ENCODE data around the gene MAPK13.
"Not testable (repeated sequence)": the region's sequence is repeated elsewhere in the genome, so short reads cannot be mapped to it uniquely, and the experiment has no call there.

Gene MAPK13

GRCh38 chr6:36122495-36123269, 7.6 kb upstream of the MAPK13 start:
- Histone ChIP-seq H3K36me3 (ENCODE audit: control insufficient read depth in 1 of 2, insufficient read depth in 2 of 2, low read length in 2 of 2) (peaks cover 0 to under 1% of the 10 kb centered on the region in 2 donors), H3K27me3 (ENCODE audit: low read depth, low read length) (no peaks in the 10 kb centered on the region), H3K27ac (ENCODE audit: low read length) (no peak overlapping the region), H3K4me3 (ENCODE audit: low read depth in 1 of 2, low read length in 2 of 2) (no peak overlapping the region), H3K9me3 (ENCODE audit: control insufficient read depth in 1 of 2, low read length in 2 of 2) (no peaks in the 10 kb centered on the region), H3K4me1 (ENCODE audit: control insufficient read depth in 1 of 2, insufficient read depth in 2 of 2, low read length in 2 of 2) (peaks cover 7 to 9% of the 10 kb centered on the region in 2 donors)

- peaks cover 7 to 9% of the 10 kb centered on the region in 2 donors for H3K4me1 ChIP-seq (ENCODE audit: control insufficient read depth in 1 of 2, insufficient read depth in 2 of 2, low read length in 2 of 2)
- H3K4me3 ChIP-seq (ENCODE audit: low read depth in 1 of 2, low read length in 2 of 2): no peak overlapping the region
- no peaks in the 10 kb centered on the region for H3K9me3 ChIP-seq (ENCODE audit: control insufficient read depth in 1 of 2, low read length in 2 of 2)
- H3K36me3 ChIP-seq (ENCODE audit: control insufficient read depth in 1 of 2, insufficient read depth in 2 of 2, low read length in 2 of 2): no peaks in the 10 kb centered on the region
- H3K27ac ChIP-seq (ENCODE audit: low read length): no peak overlapping the region
- no peaks in the 10 kb centered on the region for H3K27me3 ChIP-seq (ENCODE audit: low read depth, low read length)
Observed at GRCh38 chr6:36123270-36124139, 6.8 kb upstream of the MAPK13 start.

- H3K9me3 ChIP-seq (ENCODE audit: control insufficient read depth in 1 of 2, low read length in 2 of 2); H3K27ac ChIP-seq (ENCODE audit: low read length); H3K36me3 ChIP-seq (ENCODE audit: control insufficient read depth in 1 of 2, insufficient read depth in 2 of 2, low read length in 2 of 2); H3K27me3 ChIP-seq (ENCODE audit: low read depth, low read length); H3K4me3 ChIP-seq (ENCODE audit: low read depth in 1 of 2, low read length in 2 of 2); H3K4me1 ChIP-seq (ENCODE audit: control insufficient read depth in 1 of 2, insufficient read depth in 2 of 2, low read length in 2 of 2): not testable (repeated sequence)
Observed at GRCh38 chr6:36124346-36124745, 6.0 kb upstream of the MAPK13 start.

- Histone ChIP-seq H3K27ac (ENCODE audit: low read length) (no peak overlapping the region), H3K4me3 (ENCODE audit: low read depth in 1 of 2, low read length in 2 of 2) (no peak overlapping the region), H3K36me3 (ENCODE audit: control insufficient read depth in 1 of 2, insufficient read depth in 2 of 2, low read length in 2 of 2) (no peaks in the 10 kb centered on the region), H3K27me3 (ENCODE audit: low read depth, low read length) (no peaks in the 10 kb centered on the region), H3K4me1 (ENCODE audit: control insufficient read depth in 1 of 2, insufficient read depth in 2 of 2, low read length in 2 of 2) (peaks cover 7 to 9% of the 10 kb centered on the region in 2 donors), H3K9me3 (ENCODE audit: control insufficient read depth in 1 of 2, low read length in 2 of 2) (no peaks in the 10 kb centered on the region)
Observed at GRCh38 chr6:36124881-36125280, 5.4 kb upstream of the MAPK13 start.

GRCh38 chr6:36125575-36125974, 4.7 kb upstream of the MAPK13 start:
- H3K4me1 ChIP-seq (ENCODE audit: control insufficient read depth in 1 of 2, insufficient read depth in 2 of 2, low read length in 2 of 2): peaks cover 7 to 9% of the 10 kb centered on the region in 2 donors
- H3K4me3 ChIP-seq (ENCODE audit: low read depth in 1 of 2, low read length in 2 of 2): no peak overlapping the region
- no peaks in the 10 kb centered on the region for H3K9me3 ChIP-seq (ENCODE audit: control insufficient read depth in 1 of 2, low read length in 2 of 2)

GRCh38 chr6:36126121-36126520, 4.2 kb upstream of the MAPK13 start:
- H3K27me3 ChIP-seq (ENCODE audit: low read depth, low read length): no peaks in the 10 kb centered on the region
- H3K4me3 ChIP-seq (ENCODE audit: low read depth in 1 of 2, low read length in 2 of 2): no peak overlapping the region
- no peaks in the 10 kb centered on the region for H3K9me3 ChIP-seq (ENCODE audit: control insufficient read depth in 1 of 2, low read length in 2 of 2)
- no peaks in the 10 kb centered on the region for H3K36me3 ChIP-seq (ENCODE audit: control insufficient read depth in 1 of 2, insufficient read depth in 2 of 2, low read length in 2 of 2)
- no peak overlapping the region for H3K27ac ChIP-seq (ENCODE audit: low read length)
- peaks cover 5 to 7% of the 10 kb centered on the region in 2 donors for H3K4me1 ChIP-seq (ENCODE audit: control insufficient read depth in 1 of 2, insufficient read depth in 2 of 2, low read length in 2 of 2)

More at GRCh38 chr6:36125575-36125974, 4.7 kb upstream of the MAPK13 start:
- no peaks in the 10 kb centered on the region for H3K36me3 ChIP-seq (ENCODE audit: control insufficient read depth in 1 of 2, insufficient read depth in 2 of 2, low read length in 2 of 2)
- no peaks in the 10 kb centered on the region for H3K27me3 ChIP-seq (ENCODE audit: low read depth, low read length)
- H3K27ac ChIP-seq (ENCODE audit: low read length): no peak overlapping the region

GRCh38 chr6:36126553-36127458, 3.5 kb upstream of the MAPK13 start:
- H3K27me3 ChIP-seq (ENCODE audit: low read depth, low read length): no peaks in the 10 kb centered on the region
- no peaks in the 10 kb centered on the region for H3K9me3 ChIP-seq (ENCODE audit: control insufficient read depth in 1 of 2, low read length in 2 of 2)
- H3K36me3 ChIP-seq (ENCODE audit: control insufficient read depth in 1 of 2, insufficient read depth in 2 of 2, low read length in 2 of 2): no peaks in the 10 kb centered on the region
- H3K27ac ChIP-seq (ENCODE audit: low read length): no peak overlapping the region
- H3K4me1 ChIP-seq (ENCODE audit: control insufficient read depth in 1 of 2, insufficient read depth in 2 of 2, low read length in 2 of 2): peaks cover 3 to 11% of the 10 kb centered on the region in 2 donors
- H3K4me3 ChIP-seq (ENCODE audit: low read depth in 1 of 2, low read length in 2 of 2): no peak overlapping the region

- H3K9me3 ChIP-seq (ENCODE audit: control insufficient read depth in 1 of 2, low read length in 2 of 2): no peaks in the 10 kb centered on the region
- peaks cover 9 to 15% of the 10 kb centered on the region in 2 donors for H3K4me1 ChIP-seq (ENCODE audit: control insufficient read depth in 1 of 2, insufficient read depth in 2 of 2, low read length in 2 of 2)
- H3K36me3 ChIP-seq (ENCODE audit: control insufficient read depth in 1 of 2, insufficient read depth in 2 of 2, low read length in 2 of 2): no peaks in the 10 kb centered on the region
- H3K4me3 ChIP-seq (ENCODE audit: low read depth in 1 of 2, low read length in 2 of 2): no peak overlapping the region
- no peak overlapping the region for H3K27ac ChIP-seq (ENCODE audit: low read length)
- no peaks in the 10 kb centered on the region for H3K27me3 ChIP-seq (ENCODE audit: low read depth, low read length)
Observed at GRCh38 chr6:36127462-36128016, 2.8 kb upstream of the MAPK13 start.

- H3K4me1 ChIP-seq (ENCODE audit: control insufficient read depth in 1 of 2, insufficient read depth in 2 of 2, low read length in 2 of 2): peaks cover 9 to 15% of the 10 kb centered on the region in 2 donors
- H3K27me3 ChIP-seq (ENCODE audit: low read depth, low read length): no peaks in the 10 kb centered on the region
- H3K9me3 ChIP-seq (ENCODE audit: control insufficient read depth in 1 of 2, low read length in 2 of 2): no peaks in the 10 kb centered on the region
- no peaks in the 10 kb centered on the region for H3K36me3 ChIP-seq (ENCODE audit: control insufficient read depth in 1 of 2, insufficient read depth in 2 of 2, low read length in 2 of 2)
- no peak overlapping the region for H3K4me3 ChIP-seq (ENCODE audit: low read depth in 1 of 2, low read length in 2 of 2)
- H3K27ac ChIP-seq (ENCODE audit: low read length): no peak overlapping the region
Observed at GRCh38 chr6:36128073-36128472, 2.2 kb upstream of the MAPK13 start.

GRCh38 chr6:36128793-36129192, 1.5 kb upstream of the MAPK13 start:
- no peak overlapping the region for H3K27ac ChIP-seq (ENCODE audit: low read length)

More at GRCh38 chr6:36128793-36129192, 1.5 kb upstream of the MAPK13 start:
- no peaks in the 10 kb centered on the region for H3K36me3 ChIP-seq (ENCODE audit: control insufficient read depth in 1 of 2, insufficient read depth in 2 of 2, low read length in 2 of 2)
- H3K27me3 ChIP-seq (ENCODE audit: low read depth, low read length): no peaks in the 10 kb centered on the region
- H3K4me1 ChIP-seq (ENCODE audit: control insufficient read depth in 1 of 2, insufficient read depth in 2 of 2, low read length in 2 of 2): peaks cover 8 to 9% of the 10 kb centered on the region in 2 donors
- H3K4me3 ChIP-seq (ENCODE audit: low read depth in 1 of 2, low read length in 2 of 2): no peak overlapping the region
- H3K9me3 ChIP-seq (ENCODE audit: control insufficient read depth in 1 of 2, low read length in 2 of 2): no peaks in the 10 kb centered on the region

Measured in muscle layer of duodenum (tissue), 2 donors.